Endothelial cell of umbilical vein (primary cell): ENCODE measurements around the gene RTN1. TPM values are rescaled to one million over a fixed set of nuclear protein-coding genes. Genes with fewer than 3 reads are reported as not detected.

Experiments
- BruUV-seq: library from RNA; stranded (reverse); fragments of 400-500 nt; replicated peaks from 2 replicates; lab custom pipeline; 2021; lab: Mats Ljungman, UMichigan
- CTCF ChIA-PET: fragments of 300-600, 350-600 bp; sonication (Branson Sonifier 250); formaldehyde crosslinking; loops from one replicate; lab custom pipeline; 2021; ENCODE audit warnings: antibody characterized with exemption, inconsistent platforms; lab: Charles Lee
- POLR2A ChIA-PET: fragments of 300-600, 350-600 bp; sonication (Branson Sonifier 250); formaldehyde crosslinking; loops from one replicate; lab custom pipeline; 2021; ENCODE audit warnings: antibody characterized with exemption, inconsistent platforms; lab: Charles Lee
- DNase-seq: peaks from one replicate; pipeline ENCODE4 v3.0.0-alpha.2; 2011; ENCODE audit warnings: low read depth, low spot score
- FAIRE-seq: peaks from 2 replicates; lab custom pipeline; 2011; peaks lifted over from hg19 to GRCh38; lab: Jason Lieb, UNC
- H2AFZ ChIP-seq: 2 replicates; pipeline ENCODE4 v1.6.0; 2012; ENCODE audit warnings: low read depth, low read length, control low read depth, inconsistent platforms
- H3K27ac ChIP-seq: 2 replicates; pipeline ENCODE4 v1.5.1; 2011; ENCODE audit warnings: low read depth, mild to moderate bottlenecking, control low read depth, low read length, moderate library complexity; ENCODE audit not compliant: insufficient read depth
- H3K27me3 ChIP-seq, 2 experiments: 2 replicates each; pipeline versions ENCODE4 v1.6.0 to v1.6.1; 2011; ENCODE audit warnings: low read length in 2 of 2, mixed read lengths in 1 of 2; ENCODE audit not compliant: control insufficient read depth in 2 of 2, insufficient read depth in 2 of 2
- H3K36me3 ChIP-seq, 2 experiments: 2 replicates in 1 of 2; 3 replicates in 1 of 2; pipeline ENCODE4 v1.5.1; 2011; ENCODE audit warnings: low read length in 2 of 2, mild to moderate bottlenecking in 1 of 2, moderate library complexity in 1 of 2; ENCODE audit not compliant: control insufficient read depth in 2 of 2, insufficient read depth in 2 of 2; ENCODE audit errors: extremely low read depth in 1 of 2
- H3K4me1 ChIP-seq: 3 replicates; pipeline ENCODE4 v1.5.1; 2011; ENCODE audit warnings: mild to moderate bottlenecking, low read length; ENCODE audit not compliant: control insufficient read depth, insufficient read depth; ENCODE audit errors: extremely low read depth
- H3K4me2 ChIP-seq: 2 replicates; pipeline ENCODE4 v1.6.1; 2011; ENCODE audit warnings: low read length, control low read depth, mixed read lengths; ENCODE audit not compliant: insufficient read depth
- H3K4me3 ChIP-seq, 3 experiments: fragments of 200-600 bp in 1 of 3; sonication (generic), shearing (Covaris generic) in 1 of 3; replicated peaks in 1 of 3; 2 replicates each; pipeline ENCODE4 v1.5.1; 2011 to 2016; ENCODE audit warnings: control low read depth in 3 of 3, low read length in 3 of 3, mild to moderate bottlenecking in 2 of 3, inconsistent platforms in 1 of 3, low read depth in 1 of 3, moderate library complexity in 1 of 3; ENCODE audit not compliant: insufficient read depth in 1 of 3
- H3K79me2 ChIP-seq: 2 replicates; pipeline ENCODE4 v1.6.0; 2012; ENCODE audit warnings: low read length, inconsistent platforms; ENCODE audit not compliant: control insufficient read depth, insufficient read depth
- H3K9ac ChIP-seq: replicated peaks from 2 replicates; pipeline ENCODE3; 2011; ENCODE audit warnings: low read length, control low read depth; ENCODE audit not compliant: insufficient read depth; ENCODE audit errors: extremely low read depth
- H3K9me1 ChIP-seq: replicated peaks from 3 replicates; pipeline ENCODE4 v1.6.0; 2011; ENCODE audit warnings: mild to moderate bottlenecking, low read length; ENCODE audit not compliant: control insufficient read depth, insufficient read depth; ENCODE audit errors: extremely low read depth
- H3K9me3 ChIP-seq: replicated peaks from 2 replicates; pipeline ENCODE4 v1.5.1; 2012; ENCODE audit warnings: low read length, inconsistent platforms; ENCODE audit not compliant: control insufficient read depth, insufficient read depth
- H4K20me1 ChIP-seq: replicated peaks from 2 replicates; pipeline ENCODE3; 2011; ENCODE audit warnings: mild to moderate bottlenecking, low read length; ENCODE audit not compliant: control insufficient read depth, insufficient read depth; ENCODE audit errors: extremely low read depth
- CTCF ChIP-seq, 2 donors: IDR thresholded peaks; 1 replicate in 1 of 2; 2 replicates in 1 of 2; pipeline ENCODE4 v1.5.1; 2011; ENCODE audit warnings: low read length in 2 of 2, mild to moderate bottlenecking in 2 of 2, moderate library complexity in 2 of 2, control low read depth in 1 of 2, inconsistent platforms in 1 of 2, low read depth in 1 of 2; ENCODE audit not compliant: insufficient read depth in 1 of 2; ENCODE audit errors: extremely low read depth in 1 of 2
- EZH2 ChIP-seq: IDR thresholded peaks from 2 replicates; pipeline ENCODE4 v1.6.1; 2012; ENCODE audit warnings: borderline replicate concordance, low read depth, mild to moderate bottlenecking, moderate library complexity, low read length, inconsistent platforms; ENCODE audit not compliant: severe bottlenecking
- FOS ChIP-seq: IDR thresholded peaks from 2 replicates; pipeline ENCODE4 v1.6.1; 2011; ENCODE audit warnings: mild to moderate bottlenecking, low read length, moderate library complexity, borderline replicate concordance; ENCODE audit not compliant: insufficient read depth
- GATA2 ChIP-seq: IDR thresholded peaks from 2 replicates; pipeline ENCODE4 v1.7.0; 2011; ENCODE audit warnings: low read depth, mild to moderate bottlenecking, moderate library complexity, mixed read lengths, low read length; ENCODE audit not compliant: insufficient read length, insufficient read depth
- JUN ChIP-seq: IDR thresholded peaks from 2 replicates; pipeline ENCODE4 v1.6.1; 2011; ENCODE audit warnings: borderline replicate concordance, low read depth; ENCODE audit not compliant: insufficient read length, insufficient read depth
- MAX ChIP-seq: IDR thresholded peaks from 2 replicates; pipeline ENCODE4 v1.6.1; 2011; ENCODE audit not compliant: insufficient read depth, insufficient read length
- MYC ChIP-seq: IDR thresholded peaks from one replicate; pipeline ENCODE4 v1.6.1; 2011; ENCODE audit warnings: mild to moderate bottlenecking, low read depth, low read length
- POLR2A ChIP-seq: IDR thresholded peaks from 2 replicates; pipeline ENCODE4 v1.6.1; 2012; ENCODE audit warnings: low read depth, mild to moderate bottlenecking, control low read depth, low read length
- POLR2AphosphoS5 ChIP-seq: IDR thresholded peaks from 2 replicates; pipeline ENCODE4 v1.6.1; 2012; ENCODE audit warnings: low read depth, mild to moderate bottlenecking, control low read depth, low read length, moderate library complexity; ENCODE audit not compliant: insufficient read depth
- dilution Hi-C: fragments of 300-500 bp; cut with MboI; formaldehyde crosslinking; loops from one replicate; pipeline ENCODE4 v1.15.0; 2019; ENCODE audit warnings: low sequenced_read_pairs; ENCODE audit not compliant: extremely low pct_ligation_motif_present
- intact Hi-C: fragments of 100-400 bp; cut with micrococcal nuclease; formaldehyde crosslinking; loops from one replicate; pipeline ENCODE4 v1.10.0; 2022
- polyA plus RNA-seq, 4 experiments: library from polyadenylated mRNA; depleted of rRNA in 3 of 4; stranded (reverse) in 3 of 4; unstranded in 1 of 4; fragments of >200 nt; gene quantifications; 2 replicates each; pipeline versions ENCODE4 v1.2.1 to v1.2.3, GENCODE V29; 2011 to 2012; ENCODE audit warnings: missing spikeins in 1 of 4
- total RNA-seq: library from RNA; stranded (reverse); gene quantifications from 2 replicates; pipeline ENCODE4 v1.2.3, GENCODE V29; 2021

Gene RTN1
- total and polyA plus RNA-seq, 2 donors (not counting 3 experiments of a cell fraction or from before 2014, with no cell fraction given), result 0.10 to 0.29 TPM

- Histone ChIP-seq H2AFZ (no peak overlapping the region), H3K27ac (no peak overlapping the region), H3K4me1 (no peaks in the 10 kb centered on the region), H3K79me2 (no peaks in the 10 kb centered on the region), H3K9ac (no peak overlapping the region), H3K4me3 (no peak overlapping the region), H3K27me3 (peaks cover 0 to 3% of the 10 kb centered on the region in 2 experiments), H4K20me1 (no peaks in the 10 kb centered on the region), H3K4me2 (no peak overlapping the region), H3K9me3 (no peaks in the 10 kb centered on the region), H3K9me1 (no peaks in the 10 kb centered on the region), H3K36me3 (no peaks in the 10 kb centered on the region)
- TF ChIP-seq MYC (no peak), GATA2 (no peak), EZH2 (no peak), POLR2AphosphoS5 (no peak), MAX (no peak), CTCF (IDR thresholded peaks at IDR 0.05; ENCODE audit: extremely low read depth in 1 of 2, insufficient read depth in 1 of 2, low read depth in 1 of 2, low read length in 2 of 2) (no peak), POLR2A (no peak), FOS (no peak), JUN (no peak)
- intact Hi-C loops (no loop called here), dilution Hi-C loops (no loop called here)
- DNase-seq (no peak), FAIRE-seq (no peak)
- ChIA-PET CTCF (interaction anchor here (1.3 kb wide), 1 partner anchor 50 kb away, joined by 3 read pairs; no protein-coding TSS in a partner anchor), POLR2A (no interaction called here)
- no TSS peak for BruUV-seq
These were observed 231.7 kb downstream of the RTN1 start for GRCh38 chr14:59638885-59639284.
